ENCODE results near the gene MYL4.

DNA sequence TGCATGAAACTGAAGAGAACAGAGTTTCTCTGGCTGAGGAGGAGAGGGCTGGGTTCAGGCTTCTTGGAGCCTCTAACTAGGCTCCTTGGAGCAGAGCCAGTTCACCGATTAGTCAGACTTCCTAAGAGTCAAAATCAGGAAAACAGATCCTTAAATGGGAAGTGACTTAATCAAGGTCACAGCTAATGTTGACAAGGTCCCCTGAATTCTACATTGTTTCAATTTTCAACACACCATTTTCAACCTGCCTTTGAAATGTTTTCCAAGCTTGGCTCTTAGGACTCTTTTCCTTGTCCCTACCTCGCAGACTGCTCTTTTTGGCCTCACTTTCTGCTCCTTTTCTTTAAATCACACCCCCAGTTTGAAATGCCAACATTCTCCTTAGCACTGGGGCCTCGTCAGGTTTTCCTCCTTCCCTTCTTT lies 16.3 kb downstream of the MYL4 start:
- TF ChIP-seq POLR2AphosphoS5 (IDR thresholded peaks at IDR 0.05; ENCODE audit: borderline replicate concordance, low read depth, low read length) (no peak), EZH2 (IDR thresholded peaks at IDR 0.05) (no peak), FOXP2 (optimal IDR thresholded peaks at IDR 0.05; ENCODE audit: control extremely low read depth, extremely low read length, insufficient read depth) (no peak)
